ENCODE measurements around the gene RNF150.

GRCh38 chr4:140986045-140986444 lies 147.2 kb downstream of the RNF150 start:
- no peak for TF ChIP-seq POLR2AphosphoS5 (IDR thresholded peaks at IDR 0.05)
- no peak for TF ChIP-seq CTCF (IDR thresholded peaks at IDR 0.05)

All from stomach (tissue), 4 donors.